Suprapubic skin (tissue), 4 donors: Measurements from ENCODE around the gene POLR1A. TPM values are rescaled to one million over a fixed set of nuclear protein-coding genes. Genes with fewer than 3 reads are reported as not detected.
A peak's percentile ranks its signal among the peaks of the same experiment; 100 is the strongest.

ENCODE experiments used
- DNase-seq, 2 donors: peaks; one replicate each; pipeline ENCODE4 v3.0.0-alpha.2; 2019; ENCODE audit warnings: low spot score in 2 of 2
- H3K27ac ChIP-seq: fragments of 200-600 bp; sonication (generic); one replicate; pipeline ENCODE4 v1.5.1; 2019
- H3K27me3 ChIP-seq: fragments of 200-600 bp; sonication (generic); one replicate; pipeline ENCODE4 v1.5.1; 2019
- H3K36me3 ChIP-seq: fragments of 200-600 bp; sonication (generic); one replicate; pipeline ENCODE4 v1.5.1; 2019
- H3K4me1 ChIP-seq: fragments of 200-600 bp; sonication (generic); one replicate; pipeline ENCODE4 v1.5.1; 2019
- H3K4me3 ChIP-seq: fragments of 200-600 bp; sonication (generic); one replicate; pipeline ENCODE4 v1.5.1; 2019; ENCODE audit warnings: mild to moderate bottlenecking
- H3K9me3 ChIP-seq: fragments of 200-600 bp; sonication (generic); one replicate; pipeline ENCODE4 v1.5.1; 2019
- EP300 ChIP-seq: sonication (generic); formaldehyde crosslinking; IDR thresholded peaks from one replicate; pipeline ENCODE4 v1.6.1; 2017; ENCODE audit warnings: antibody characterized with exemption
- POLR2A ChIP-seq, 2 donors: fragments of 450-650 bp; IDR thresholded peaks; one replicate each; pipeline ENCODE4 v1.6.1; 2017; ENCODE audit warnings: antibody characterized with exemption in 2 of 2, mild to moderate bottlenecking in 2 of 2, moderate library complexity in 2 of 2
- POLR2AphosphoS5 ChIP-seq, 3 donors: sonication (generic); formaldehyde crosslinking; IDR thresholded peaks; one replicate each; pipeline ENCODE4 v1.6.1; 2017; ENCODE audit warnings: antibody characterized with exemption in 3 of 3
- WGBS: methylation state at CpG from one replicate; pipeline ENCODE4 v1.1.5; 2018; 5-methylcytosine and 5-hydroxymethylcytosine counted together
- total RNA-seq, 4 donors: library from RNA; depleted of rRNA; stranded (reverse); fragments of >200 nt; gene quantifications; one replicate each; pipeline ENCODE4 v1.1.0, GENCODE V29; 2016
- TF ChIP-seq, protein P1 (sequence below), 2 donors: fragments of 200-600 bp in 1 of 2; fragments of 450-650 bp in 1 of 2; sonication (generic) in 1 of 2; IDR thresholded peaks; one replicate each; pipeline ENCODE4 v1.5.1; 2016 to 2019; ENCODE audit warnings: antibody characterized with exemption in 2 of 2, mild to moderate bottlenecking in 1 of 2, moderate library complexity in 1 of 2

POLR1A gene
- total RNA-seq, 4 donors from 2014 or later, result 20.2 to 24.3 (median 21.2) TPM

DNA sequence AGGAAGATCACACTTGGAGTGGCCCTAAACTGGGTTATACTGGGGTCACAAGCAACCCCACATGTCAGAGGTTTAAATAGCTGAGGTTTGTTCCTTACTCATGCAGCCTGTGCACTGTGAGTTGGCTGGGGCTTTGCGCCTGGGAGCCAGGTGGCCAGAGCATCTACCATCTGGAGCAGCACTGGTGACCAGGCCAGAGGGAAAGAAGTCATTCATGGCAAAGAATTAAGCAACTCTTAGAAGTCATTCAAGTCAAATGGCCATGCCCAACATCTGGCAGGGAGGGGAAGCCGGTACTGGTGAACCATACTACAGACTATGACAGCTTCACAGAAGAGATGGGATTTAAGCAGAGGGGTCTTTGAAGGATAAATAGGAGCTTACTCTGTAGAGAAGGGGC, 90.7 kb downstream of the POLR1A start:
- TF ChIP-seq POLR2A (IDR thresholded peaks at IDR 0.05) (no peak), EP300 (no peak), POLR2AphosphoS5 (IDR thresholded peaks at IDR 0.05) (no peak)
- TF ChIP-seq, protein P1, sequence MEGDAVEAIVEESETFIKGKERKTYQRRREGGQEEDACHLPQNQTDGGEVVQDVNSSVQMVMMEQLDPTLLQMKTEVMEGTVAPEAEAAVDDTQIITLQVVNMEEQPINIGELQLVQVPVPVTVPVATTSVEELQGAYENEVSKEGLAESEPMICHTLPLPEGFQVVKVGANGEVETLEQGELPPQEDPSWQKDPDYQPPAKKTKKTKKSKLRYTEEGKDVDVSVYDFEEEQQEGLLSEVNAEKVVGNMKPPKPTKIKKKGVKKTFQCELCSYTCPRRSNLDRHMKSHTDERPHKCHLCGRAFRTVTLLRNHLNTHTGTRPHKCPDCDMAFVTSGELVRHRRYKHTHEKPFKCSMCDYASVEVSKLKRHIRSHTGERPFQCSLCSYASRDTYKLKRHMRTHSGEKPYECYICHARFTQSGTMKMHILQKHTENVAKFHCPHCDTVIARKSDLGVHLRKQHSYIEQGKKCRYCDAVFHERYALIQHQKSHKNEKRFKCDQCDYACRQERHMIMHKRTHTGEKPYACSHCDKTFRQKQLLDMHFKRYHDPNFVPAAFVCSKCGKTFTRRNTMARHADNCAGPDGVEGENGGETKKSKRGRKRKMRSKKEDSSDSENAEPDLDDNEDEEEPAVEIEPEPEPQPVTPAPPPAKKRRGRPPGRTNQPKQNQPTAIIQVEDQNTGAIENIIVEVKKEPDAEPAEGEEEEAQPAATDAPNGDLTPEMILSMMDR (IDR thresholded peaks at IDR 0.05), result no peak
- no peak overlapping the region for H3K4me3 ChIP-seq
- peak; percentile 22 to 55 for DNase-seq
- H3K9me3 ChIP-seq, result peaks cover 7% of the 10 kb centered on the region
- H3K36me3 ChIP-seq, result no peaks in the 10 kb centered on the region
- 83% methylated on average over 2 of the region's 2 CpGs for WGBS
- H3K27me3 ChIP-seq, result no peaks in the 10 kb centered on the region
- no peak overlapping the region for H3K27ac ChIP-seq
- no peaks in the 10 kb centered on the region for H3K4me1 ChIP-seq

DNA sequence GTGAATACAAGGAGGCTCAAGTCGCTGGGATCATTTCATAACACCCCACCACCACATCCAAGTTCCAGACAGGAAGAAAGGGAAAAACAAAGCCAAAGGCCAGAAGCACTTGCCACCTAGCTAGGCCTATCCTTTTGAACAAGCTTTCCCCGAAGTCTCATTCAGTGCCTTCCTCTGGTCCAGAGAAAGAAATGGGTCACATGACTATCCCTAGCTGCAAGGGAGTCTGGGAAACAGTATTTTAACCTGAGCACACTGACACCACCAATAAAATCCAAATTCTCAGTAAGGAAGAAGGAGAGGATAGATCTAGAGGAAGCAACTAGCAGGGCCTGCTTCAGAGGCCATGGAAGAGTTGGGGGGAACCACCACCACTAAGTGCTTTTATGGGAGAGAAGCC, 91.2 kb downstream of the POLR1A start:
- no peaks in the 10 kb centered on the region for H3K27me3 ChIP-seq
- no peaks in the 10 kb centered on the region for H3K36me3 ChIP-seq
- no peaks in the 10 kb centered on the region for H3K4me1 ChIP-seq
- 96% methylated on average over 2 of the region's 2 CpGs for WGBS
- TF ChIP-seq EP300 (no peak), POLR2AphosphoS5 (IDR thresholded peaks at IDR 0.05) (no peak), POLR2A (IDR thresholded peaks at IDR 0.05) (no peak)
- TF ChIP-seq, protein P1 (IDR thresholded peaks at IDR 0.05), result no peak
- peak in 1 of 2 donors; percentile 16 for DNase-seq
- H3K9me3 ChIP-seq, result peaks cover 7% of the 10 kb centered on the region
- no peak overlapping the region for H3K27ac ChIP-seq
- no peak overlapping the region for H3K4me3 ChIP-seq

DNA sequence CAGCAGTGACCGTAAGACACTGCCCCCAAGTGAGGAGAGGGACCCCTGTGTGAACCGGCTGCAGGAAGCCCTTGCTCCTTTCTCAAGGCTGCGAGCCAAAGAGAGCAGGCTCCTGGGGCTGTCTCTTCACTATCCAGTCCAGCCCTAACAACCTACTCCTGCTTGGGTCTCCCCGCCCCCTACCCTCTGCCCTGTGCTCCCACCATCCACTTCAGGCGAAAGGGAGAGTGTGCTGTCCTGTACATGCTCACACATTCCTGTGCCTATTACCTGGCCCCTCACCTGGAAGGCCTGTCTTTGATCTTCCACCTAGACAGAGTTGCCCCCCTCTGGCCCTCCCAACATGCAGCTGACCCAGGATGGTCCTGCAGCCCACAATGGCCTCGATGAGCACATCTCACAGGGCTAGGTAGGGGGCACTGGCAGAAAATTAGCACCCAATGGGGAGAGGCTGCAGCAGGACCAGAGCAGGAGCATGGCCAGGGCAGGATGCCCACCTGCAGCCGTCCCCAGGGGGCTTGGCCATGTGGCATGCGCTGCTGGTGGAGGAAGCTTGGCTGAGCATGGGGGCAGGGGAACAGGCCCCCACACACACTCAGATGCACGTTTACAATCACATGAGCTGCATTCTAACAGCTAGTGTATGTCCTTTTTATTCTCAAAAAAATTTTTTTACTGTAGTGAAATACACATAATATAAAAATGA, 93.5 kb downstream of the POLR1A start:
- no peaks in the 10 kb centered on the region for H3K36me3 ChIP-seq
- peaks cover 7% of the 10 kb centered on the region for H3K9me3 ChIP-seq
- 81% methylated on average over 9 of the region's 9 CpGs for WGBS
- no peak overlapping the region for H3K4me3 ChIP-seq
- H3K4me1 ChIP-seq, result no peaks in the 10 kb centered on the region
- no peak overlapping the region for H3K27ac ChIP-seq
- TF ChIP-seq POLR2A (IDR thresholded peaks at IDR 0.05) (no peak), EP300 (no peak), POLR2AphosphoS5 (IDR thresholded peaks at IDR 0.05) (no peak)
- TF ChIP-seq, protein P1 (IDR thresholded peaks at IDR 0.05), result no peak
- no peaks in the 10 kb centered on the region for H3K27me3 ChIP-seq
- peak; percentile 40 to 46 for DNase-seq

DNA sequence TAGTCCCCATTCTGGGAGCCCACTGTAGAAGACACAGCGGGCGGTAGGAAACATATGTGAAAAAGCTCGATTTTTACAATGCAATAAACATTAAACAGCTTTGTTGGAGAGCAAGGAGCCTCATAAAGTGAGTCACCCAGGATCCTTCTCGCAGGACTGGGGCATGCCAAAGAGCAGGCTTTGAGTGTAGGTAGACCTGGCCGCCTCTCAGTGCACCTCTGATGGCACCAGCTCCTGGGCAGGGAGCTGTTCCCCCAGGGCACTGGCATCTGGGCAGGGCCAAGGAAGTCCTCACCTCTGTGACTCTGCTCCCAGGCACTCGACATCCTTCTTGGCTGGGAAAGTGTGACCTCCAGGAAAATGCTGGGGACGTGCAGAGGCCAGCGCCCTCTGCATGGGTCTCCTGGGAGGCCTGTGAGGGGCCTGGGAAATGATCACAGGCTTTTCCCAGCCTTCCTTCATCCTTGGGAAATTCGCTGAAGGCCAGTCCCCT, 94.2 kb downstream of the POLR1A start:
- TF ChIP-seq POLR2AphosphoS5 (IDR thresholded peaks at IDR 0.05), result no peak
- TF ChIP-seq POLR2A (IDR thresholded peaks at IDR 0.05), result no peak
- TF ChIP-seq EP300, result no peak
- TF ChIP-seq, protein P1 (IDR thresholded peaks at IDR 0.05), result no peak
- Histone ChIP-seq H3K4me3 (no peak overlapping the region), H3K4me1 (no peaks in the 10 kb centered on the region), H3K36me3 (no peaks in the 10 kb centered on the region), H3K27me3 (no peaks in the 10 kb centered on the region), H3K27ac (no peak overlapping the region), H3K9me3 (peaks cover 7% of the 10 kb centered on the region)
- peak; percentile 49 to 65 for DNase-seq
- 64% methylated on average over 9 of the region's 9 CpGs for WGBS

DNA sequence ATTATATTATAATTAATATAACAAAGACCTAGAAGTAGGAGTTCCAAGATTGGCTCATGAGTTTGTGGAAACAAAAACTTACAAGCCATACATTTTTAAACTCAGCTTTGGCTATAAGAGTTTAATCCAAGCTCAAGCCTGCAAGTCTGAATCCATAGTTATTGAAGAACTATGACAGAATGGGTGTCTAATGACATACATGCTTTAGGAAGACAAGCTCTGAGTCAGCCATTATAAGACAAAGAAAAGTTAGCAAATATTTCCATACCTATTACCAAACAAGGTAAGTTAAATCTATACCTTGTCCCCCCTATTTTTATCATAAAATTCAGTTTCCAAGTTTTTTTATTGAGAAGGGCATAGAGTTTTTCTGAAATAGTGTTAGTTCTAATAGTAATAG, 95.6 kb downstream of the POLR1A start:
- H3K9me3 ChIP-seq, result peaks cover 7% of the 10 kb centered on the region
- TF ChIP-seq, protein P1 (IDR thresholded peaks at IDR 0.05), result no peak
- TF ChIP-seq POLR2A (IDR thresholded peaks at IDR 0.05), result no peak
- no peak for TF ChIP-seq EP300
- TF ChIP-seq POLR2AphosphoS5 (IDR thresholded peaks at IDR 0.05), result no peak
- H3K27ac ChIP-seq, result no peak overlapping the region
- no peaks in the 10 kb centered on the region for H3K27me3 ChIP-seq
- H3K4me3 ChIP-seq, result no peak overlapping the region
- no peak for DNase-seq
- H3K4me1 ChIP-seq, result no peaks in the 10 kb centered on the region
- H3K36me3 ChIP-seq, result no peaks in the 10 kb centered on the region
